OCI-LY1 (cell line): ENCODE results near the gene PPP1R1A.

ENCODE experiments used
- H2AFZ ChIP-seq: fragments of 200-600 bp; sonication (generic), shearing (Covaris generic); 2 replicates; pipeline ENCODE4 v1.6.0; 2014; ENCODE audit warnings: antibody characterized with exemption, mild to moderate bottlenecking, low read length
- H3F3A ChIP-seq: fragments of 200-600 bp; sonication (generic), shearing (Covaris generic); 2 replicates; pipeline ENCODE4 v1.6.0; 2014; ENCODE audit warnings: mild to moderate bottlenecking, antibody characterized with exemption, low read length, moderate library complexity; ENCODE audit not compliant: insufficient read depth
- H3K27ac ChIP-seq: fragments of 200-600 bp; sonication (generic); 2 replicates; pipeline ENCODE4 v1.5.1; 2014; ENCODE audit warnings: low read length, mixed run types, mild to moderate bottlenecking, low read depth; ENCODE audit not compliant: poor library complexity, severe bottlenecking
- H3K27me3 ChIP-seq: fragments of 200-600 bp; sonication (generic); 2 replicates; pipeline ENCODE4 v1.6.0; 2014; ENCODE audit warnings: antibody characterized with exemption, mild to moderate bottlenecking, low read length, moderate library complexity; ENCODE audit not compliant: insufficient read depth
- H3K36me3 ChIP-seq: fragments of 200-600 bp; sonication (generic); 2 replicates; pipeline ENCODE4 v1.6.1; 2014; ENCODE audit warnings: mild to moderate bottlenecking, antibody characterized with exemption, low read length, moderate library complexity, mixed read lengths; ENCODE audit not compliant: insufficient read depth
- H3K4me1 ChIP-seq: fragments of 200-600 bp; sonication (generic); 2 replicates; pipeline ENCODE4 v1.5.1; 2014; ENCODE audit warnings: mild to moderate bottlenecking, low read length, moderate library complexity; ENCODE audit not compliant: insufficient read depth, severe bottlenecking
- H3K4me2 ChIP-seq: fragments of 200-600 bp; sonication (generic), shearing (Covaris generic); 2 replicates; pipeline ENCODE4 v1.6.1; 2014; ENCODE audit warnings: low read length
- H3K4me3 ChIP-seq: fragments of 200-600 bp; sonication (generic); 2 replicates; pipeline ENCODE4 v1.5.1; 2014; ENCODE audit warnings: low read length, low read depth, mild to moderate bottlenecking, mixed read lengths; ENCODE audit not compliant: poor library complexity, severe bottlenecking
- H3K79me2 ChIP-seq: fragments of 200-600 bp; shearing (Covaris generic); 2 replicates; pipeline ENCODE4 v1.6.1; 2016; ENCODE audit warnings: mixed run types, low read length, mixed read lengths; ENCODE audit not compliant: insufficient read depth
- H3K9ac ChIP-seq: fragments of 200-600 bp; sonication (generic), shearing (Covaris generic); 2 replicates; pipeline ENCODE4 v1.6.1; 2014; ENCODE audit warnings: mild to moderate bottlenecking, low read length, mixed read lengths
- H3K9me2 ChIP-seq: fragments of 200-600 bp; sonication (generic), shearing (Covaris generic); 2 replicates; pipeline ENCODE4 v1.6.1; 2014; ENCODE audit warnings: low read depth, mild to moderate bottlenecking, low read length, mixed read lengths
- H3K9me3 ChIP-seq: fragments of 200-600 bp; shearing (Covaris generic); 2 replicates; pipeline ENCODE4 v1.6.1; 2014; ENCODE audit warnings: low read length, mixed read lengths
- H4K20me1 ChIP-seq: fragments of 200-600 bp; sonication (generic), shearing (Covaris generic); 2 replicates; pipeline ENCODE4 v1.6.0; 2016; ENCODE audit warnings: mild to moderate bottlenecking, low read length; ENCODE audit not compliant: insufficient read depth
- EZH2 ChIP-seq: fragments of 200-600 bp; sonication (generic), shearing (Covaris generic); IDR thresholded peaks from 2 replicates; pipeline ENCODE4 v1.8.0; 2017; ENCODE audit warnings: borderline replicate concordance, mixed run types, mild to moderate bottlenecking, antibody characterized with exemption, low read length, moderate library complexity, mixed read lengths
- TF ChIP-seq, protein P1 (sequence below): fragments of 200-600 bp; sonication (generic), shearing (Covaris generic); IDR thresholded peaks from 2 replicates; pipeline ENCODE4 v1.5.1; 2017; ENCODE audit warnings: mild to moderate bottlenecking, antibody characterized with exemption, low read length, moderate library complexity, mixed read lengths

The PPP1R1A gene

DNA sequence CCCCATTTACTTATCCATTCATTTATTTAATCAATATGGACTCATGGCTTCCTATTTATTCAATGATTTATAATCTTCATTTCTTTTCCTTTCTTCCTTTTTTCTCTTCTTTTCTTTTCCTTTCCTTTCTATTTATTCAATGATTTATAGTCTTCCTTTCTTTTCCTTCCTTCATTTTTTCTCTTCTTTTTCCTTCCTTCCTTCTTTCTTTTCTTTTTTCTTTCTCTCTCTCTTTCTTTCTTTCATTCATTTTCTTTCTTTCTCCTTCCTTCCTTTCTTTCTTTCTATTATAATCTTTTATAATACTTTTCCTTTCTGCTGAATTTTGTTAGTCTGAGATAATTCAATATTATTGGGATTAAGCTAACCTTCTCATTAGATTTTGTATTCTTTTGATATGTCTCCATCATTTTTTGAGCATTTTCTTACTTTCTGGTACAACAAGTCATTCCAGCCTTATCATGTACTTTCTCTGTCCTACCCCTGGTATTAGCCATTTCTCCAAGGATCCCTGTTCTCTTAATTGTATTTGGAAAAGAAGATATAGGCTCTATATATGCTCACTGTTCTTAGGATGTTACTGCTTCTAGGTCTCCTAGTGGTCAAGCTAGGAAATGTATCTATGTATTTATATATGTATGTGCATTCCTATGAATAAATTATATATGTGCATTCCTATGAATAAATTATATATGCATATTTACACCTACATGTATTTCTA lies 34.2 kb upstream of the PPP1R1A start:
- H3F3A ChIP-seq: no peaks in the 10 kb centered on the region
- no peaks in the 10 kb centered on the region for H3K79me2 ChIP-seq
- H3K9ac ChIP-seq: no peak overlapping the region
- 0 out of 2 replicates have a peak, but pooled peaks cover 3% of the 10 kb centered on the region for H3K9me3 ChIP-seq
- H3K36me3 ChIP-seq: no peaks in the 10 kb centered on the region
- no peak overlapping the region for H3K4me2 ChIP-seq
- no peak overlapping the region for H3K4me3 ChIP-seq
- no peak for TF ChIP-seq EZH2
- TF ChIP-seq, protein P1, sequence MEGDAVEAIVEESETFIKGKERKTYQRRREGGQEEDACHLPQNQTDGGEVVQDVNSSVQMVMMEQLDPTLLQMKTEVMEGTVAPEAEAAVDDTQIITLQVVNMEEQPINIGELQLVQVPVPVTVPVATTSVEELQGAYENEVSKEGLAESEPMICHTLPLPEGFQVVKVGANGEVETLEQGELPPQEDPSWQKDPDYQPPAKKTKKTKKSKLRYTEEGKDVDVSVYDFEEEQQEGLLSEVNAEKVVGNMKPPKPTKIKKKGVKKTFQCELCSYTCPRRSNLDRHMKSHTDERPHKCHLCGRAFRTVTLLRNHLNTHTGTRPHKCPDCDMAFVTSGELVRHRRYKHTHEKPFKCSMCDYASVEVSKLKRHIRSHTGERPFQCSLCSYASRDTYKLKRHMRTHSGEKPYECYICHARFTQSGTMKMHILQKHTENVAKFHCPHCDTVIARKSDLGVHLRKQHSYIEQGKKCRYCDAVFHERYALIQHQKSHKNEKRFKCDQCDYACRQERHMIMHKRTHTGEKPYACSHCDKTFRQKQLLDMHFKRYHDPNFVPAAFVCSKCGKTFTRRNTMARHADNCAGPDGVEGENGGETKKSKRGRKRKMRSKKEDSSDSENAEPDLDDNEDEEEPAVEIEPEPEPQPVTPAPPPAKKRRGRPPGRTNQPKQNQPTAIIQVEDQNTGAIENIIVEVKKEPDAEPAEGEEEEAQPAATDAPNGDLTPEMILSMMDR: peak; percentile 45; the same call in 1 of the 2 replicates
- H3K27me3 ChIP-seq: no peaks in the 10 kb centered on the region
- no peak overlapping the region for H2AFZ ChIP-seq
- H4K20me1 ChIP-seq: no peaks in the 10 kb centered on the region
- no peaks in the 10 kb centered on the region for H3K4me1 ChIP-seq
- H3K27ac ChIP-seq: no peak overlapping the region
- no peaks in the 10 kb centered on the region for H3K9me2 ChIP-seq

DNA sequence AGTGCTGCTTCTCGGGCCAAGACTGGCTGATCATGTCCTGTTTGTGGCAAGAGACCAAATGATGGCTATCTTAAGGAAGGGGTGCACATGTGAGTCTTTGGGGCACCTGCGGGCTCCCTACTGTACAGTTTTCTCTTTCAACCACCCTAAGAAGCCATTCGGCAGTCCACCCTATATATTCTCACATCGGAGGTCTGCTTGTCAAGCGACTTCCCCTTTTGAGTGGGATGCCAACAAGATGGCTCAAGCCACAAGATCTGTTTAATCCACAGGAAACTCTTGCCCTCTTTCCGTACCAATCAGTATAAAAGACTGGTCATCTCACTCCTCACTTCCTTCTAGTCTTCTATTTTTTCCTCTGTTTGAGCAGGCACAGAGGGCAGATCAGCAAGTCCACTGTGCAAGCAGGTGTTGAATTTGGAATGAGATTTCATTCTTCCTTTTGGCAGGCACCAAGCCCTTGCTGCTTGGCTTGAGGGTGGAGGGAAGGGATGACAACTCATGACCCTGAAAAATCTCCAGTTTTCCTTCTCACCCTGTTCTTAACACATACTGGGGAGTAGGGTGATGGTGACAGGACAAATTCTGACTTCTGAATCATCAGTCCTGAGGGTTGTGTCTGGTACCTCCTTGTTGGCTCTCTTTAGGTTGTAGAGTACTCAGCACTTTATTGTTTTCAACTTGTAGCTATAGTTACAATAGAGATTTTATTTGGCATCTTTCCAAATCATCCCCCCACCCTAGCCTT lies 28.6 kb upstream of the PPP1R1A start:
- no peak overlapping the region for H3K9ac ChIP-seq
- H3K4me2 ChIP-seq: no peak overlapping the region
- no peaks in the 10 kb centered on the region for H3K9me3 ChIP-seq
- H2AFZ ChIP-seq: no peak overlapping the region
- H3K4me1 ChIP-seq: no peaks in the 10 kb centered on the region
- TF ChIP-seq, protein P1: no peak
- no peak for TF ChIP-seq EZH2
- no peaks in the 10 kb centered on the region for H3F3A ChIP-seq
- no peak overlapping the region for H3K27ac ChIP-seq
- H3K9me2 ChIP-seq: no peaks in the 10 kb centered on the region
- no peaks in the 10 kb centered on the region for H3K79me2 ChIP-seq
- peaks cover 3% of the 10 kb centered on the region; the same call in 1 of the 2 replicates for H3K27me3 ChIP-seq
- H4K20me1 ChIP-seq: no peaks in the 10 kb centered on the region
- H3K36me3 ChIP-seq: no peaks in the 10 kb centered on the region
- no peak overlapping the region for H3K4me3 ChIP-seq

DNA sequence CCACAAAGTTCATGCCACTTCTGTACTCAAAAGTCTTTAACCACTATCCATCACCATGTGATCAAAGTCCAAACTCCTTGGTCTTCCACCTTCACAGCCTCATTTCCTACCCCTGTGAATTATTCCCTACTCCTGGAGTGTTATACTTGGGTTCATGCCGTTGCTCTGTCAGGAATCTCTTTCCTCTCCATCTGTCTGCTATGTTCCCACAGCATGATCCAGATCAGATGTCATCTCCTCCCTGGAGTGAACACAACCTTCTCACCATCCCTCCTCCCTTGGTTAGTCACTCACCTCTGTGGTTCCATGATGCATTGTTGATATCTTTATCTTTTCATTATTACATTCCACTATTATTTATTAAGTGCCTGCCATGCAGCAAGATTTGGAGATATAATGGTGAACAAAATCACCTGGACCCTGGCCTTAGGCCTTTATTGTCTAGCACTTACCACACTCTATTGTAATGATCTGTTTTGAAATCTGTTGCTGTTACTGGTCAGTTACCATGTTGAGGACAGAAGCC lies 23.8 kb upstream of the PPP1R1A start:
- Histone ChIP-seq H4K20me1 (no peaks in the 10 kb centered on the region), H3K79me2 (no peaks in the 10 kb centered on the region), H3F3A (no peaks in the 10 kb centered on the region), H3K36me3 (no peaks in the 10 kb centered on the region), H3K4me2 (no peak overlapping the region), H3K4me3 (no peak overlapping the region), H2AFZ (no peak overlapping the region), H3K9me3 (no peaks in the 10 kb centered on the region), H3K27me3 (peaks cover 3% of the 10 kb centered on the region; the same call in 1 of the 2 replicates), H3K4me1 (no peaks in the 10 kb centered on the region), H3K9me2 (no peaks in the 10 kb centered on the region), H3K9ac (no peak overlapping the region), H3K27ac (no peak overlapping the region)
- TF ChIP-seq EZH2: no peak
- TF ChIP-seq, protein P1: no peak
